K562 (cell line): ENCODE measurements around the gene TUBB4B. TPM values are rescaled to one million over a fixed set of nuclear protein-coding genes. Genes with fewer than 3 reads are reported as not detected.

Experiments used
- ATF1 ChIP-seq, 2 experiments: fragments of 450-650 bp in 1 of 2; IDR thresholded peaks; 2 replicates each; pipeline ENCODE4 v1.6.1; 2016; ENCODE audit warnings: missing compliant biosample characterization in 1 of 2, missing genetic modification characterization in 1 of 2
- BDP1 ChIP-seq: IDR thresholded peaks from 3 replicates; pipeline ENCODE4 v1.6.1; 2011; ENCODE audit not compliant: insufficient read length, insufficient read depth
- BMI1 ChIP-seq: fragments of 150-350 bp; IDR thresholded peaks from 2 replicates; pipeline ENCODE4 v1.6.1; 2014; ENCODE audit warnings: low read length
- DIDO1 ChIP-seq: fragments of 450-650 bp; IDR thresholded peaks from 2 replicates; pipeline ENCODE4 v1.6.1; 2016; ENCODE audit warnings: low read depth, missing biosample characterization, missing genetic modification characterization
- ESRRA ChIP-seq: fragments of 450-650 bp; IDR thresholded peaks from 2 replicates; pipeline ENCODE4 v1.6.1; 2014; ENCODE audit warnings: low read depth, mild to moderate bottlenecking, moderate library complexity, borderline replicate concordance
- HDAC1 ChIP-seq, 2 experiments: fragments of 450-650 bp; IDR thresholded peaks; 2 replicates each; pipeline ENCODE4 v1.6.1; 2016 to 2017; ENCODE audit warnings: inconsistent platforms in 1 of 2, mild to moderate bottlenecking in 1 of 2, moderate library complexity in 1 of 2
- JUND ChIP-seq, 2 experiments: IDR thresholded peaks; 2 replicates in 1 of 2; 3 replicates in 1 of 2; pipeline ENCODE4 v1.6.1; 2011; ENCODE audit warnings: borderline replicate concordance in 2 of 2, low read depth in 2 of 2, low read length in 2 of 2, improper control_type of control experiment in 1 of 2, missing biosample characterization in 1 of 2, missing genetic modification characterization in 1 of 2, missing genetic modification reagents in 1 of 2
- MAZ ChIP-seq, 2 experiments: fragments of 450-650 bp in 1 of 2; sonication (generic) in 1 of 2; formaldehyde crosslinking; IDR thresholded peaks in 1 of 2; conservative IDR thresholded peaks in 1 of 2; 2 replicates each; pipeline versions ENCODE4 v1.4.0 to v1.5.0; 2020; ENCODE audit warnings: mild to moderate bottlenecking in 1 of 2, missing genetic modification reagents in 1 of 2
- MECOM ChIP-seq: fragments of 250-450 bp; sonication (Bioruptor Pico); IDR thresholded peaks from 2 replicates; pipeline ENCODE4 v1.8.0; 2022; ENCODE audit warnings: inconsistent platforms
- NCOA2 ChIP-seq, 2 experiments: fragments of 450-650 bp; IDR thresholded peaks; 2 replicates each; pipeline ENCODE4 v1.6.1; 2018; ENCODE audit warnings: mild to moderate bottlenecking in 2 of 2, moderate library complexity in 1 of 2; ENCODE audit not compliant: partially characterized antibody in 2 of 2
- NFATC3 ChIP-seq: fragments of 450-650 bp; IDR thresholded peaks from 2 replicates; pipeline ENCODE4 v1.6.1; 2017; ENCODE audit warnings: mild to moderate bottlenecking
- POLR2H ChIP-seq: IDR thresholded peaks from 2 replicates; pipeline ENCODE4 v1.6.1; 2016; ENCODE audit warnings: missing genetic modification characterization, low read depth, mild to moderate bottlenecking, control low read depth, missing compliant biosample characterization, moderate library complexity
- RBBP5 ChIP-seq: fragments of 200-600 bp; sonication (generic); IDR thresholded peaks from 2 replicates; pipeline ENCODE4 v1.6.1; 2012; ENCODE audit warnings: borderline replicate concordance, mild to moderate bottlenecking, low read length, control low read depth, inconsistent platforms; ENCODE audit not compliant: insufficient read depth, poor library complexity, severe bottlenecking
- RBM22 ChIP-seq: fragments of 200-400 bp; formaldehyde crosslinking; IDR thresholded peaks from 2 replicates; pipeline ENCODE4 v1.6.1; 2018; ENCODE audit warnings: low read length, low read depth; ENCODE audit not compliant: poor library complexity, severe bottlenecking
- RBM39 ChIP-seq: fragments of 200-400 bp; formaldehyde crosslinking; optimal IDR thresholded peaks from 2 replicates; pipeline ENCODE3; 2018; ENCODE audit warnings: low read depth, low read length
- SIN3A ChIP-seq, 2 experiments: fragments of 150-350 bp in 1 of 2; IDR thresholded peaks; 2 replicates each; pipeline ENCODE4 v1.6.1; 2011 to 2016; ENCODE audit warnings: borderline replicate concordance in 2 of 2, low read depth in 2 of 2, low read length in 2 of 2, mild to moderate bottlenecking in 2 of 2, moderate library complexity in 2 of 2; ENCODE audit not compliant: control insufficient read depth in 1 of 2
- SNRNP70 ChIP-seq: fragments of 200-400 bp; formaldehyde crosslinking; optimal IDR thresholded peaks from 2 replicates; pipeline ENCODE3; 2017; ENCODE audit warnings: low read depth, low read length
- THAP12 ChIP-seq: fragments of 250-450 bp; sonication (Bioruptor Pico); IDR thresholded peaks from 2 replicates; pipeline ENCODE4 v1.9.0; 2021; ENCODE audit warnings: mild to moderate bottlenecking, inconsistent platforms
- U2AF1 ChIP-seq: fragments of 200-400 bp; formaldehyde crosslinking; optimal IDR thresholded peaks from 2 replicates; pipeline ENCODE3; 2017; ENCODE audit warnings: mild to moderate bottlenecking, low read depth, low read length, moderate library complexity
- ZFX ChIP-seq: sonication (generic); formaldehyde crosslinking; IDR thresholded peaks from 2 replicates; pipeline ENCODE4 v1.8.0; 2022; ENCODE audit warnings: mild to moderate bottlenecking, missing genetic modification reagents, moderate library complexity
- polyA plus RNA-seq, 8 experiments: library from polyadenylated mRNA; depleted of rRNA in 4 of 8; stranded (reverse) in 5 of 8; unstranded in 3 of 8; fragments of >200 nt; fragmentation: Nextera tagmentation in 2 of 8; fragmentation: Illumina TruSeq in 1 of 8; extraction: Ambion mirVana in 2 of 8; extraction: Trizol in 1 of 8; gene quantifications; 2 replicates each; pipeline versions ENCODE4 v1.2.1 to v1.2.3, GENCODE V29; 2011 to 2014; ENCODE audit warnings: inconsistent platforms in 1 of 8, missing spikeins in 1 of 8
- total RNA-seq, 7 experiments: library from RNA; depleted of rRNA in 6 of 7; stranded (reverse); fragments of >200 nt in 6 of 7; fragmentation: Illumina TruSeq in 2 of 7; extraction: Trizol in 2 of 7; gene quantifications; 2 replicates each; pipeline versions ENCODE4 v1.2.1 to v1.2.3, GENCODE V29; 2011 to 2021; ENCODE audit warnings: low replicate concordance in 1 of 7

The TUBB4B gene
- total and polyA plus RNA-seq, 9 of the 15 experiments (the other 6 are each of a cell fraction or from before 2014, with no cell fraction given), result 24.1 to 443 (median 268) TPM

DNA sequence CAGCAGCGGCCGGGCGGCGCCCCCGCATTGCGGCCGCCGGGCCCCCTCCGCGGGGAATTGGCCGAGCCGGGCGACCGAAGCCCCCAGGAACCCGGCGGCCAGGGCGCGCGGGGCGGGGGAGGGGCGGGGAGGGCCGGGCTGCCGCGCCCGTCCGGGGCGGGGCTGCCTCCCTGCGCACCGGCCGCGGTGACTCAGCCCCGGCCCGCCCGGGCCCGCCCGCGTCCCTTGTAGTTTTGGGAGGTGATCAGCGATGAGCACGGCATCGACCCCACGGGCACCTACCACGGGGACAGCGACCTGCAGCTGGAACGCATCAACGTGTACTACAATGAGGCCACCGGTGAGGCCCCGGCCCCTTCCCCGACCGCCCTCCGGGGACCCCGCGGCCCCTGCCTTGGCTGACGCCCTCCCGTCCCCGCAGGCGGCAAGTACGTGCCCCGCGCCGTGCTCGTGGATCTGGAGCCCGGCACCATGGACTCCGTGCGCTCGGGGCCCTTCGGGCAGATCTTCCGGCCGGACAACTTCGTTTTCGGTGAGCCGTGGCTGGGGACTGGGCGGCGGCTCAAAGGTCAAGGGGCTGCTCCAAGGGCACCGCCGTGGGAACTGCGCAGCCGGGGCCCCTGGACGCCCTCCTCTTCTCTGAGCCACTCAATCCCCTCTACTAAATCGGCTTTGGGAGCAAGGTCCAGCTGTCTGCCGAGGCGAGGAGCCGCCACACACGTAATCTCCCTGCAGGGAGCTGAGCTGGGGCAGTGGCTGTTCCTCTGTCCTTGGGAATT lies 592 bp downstream of the TUBB4B start (continued):
- TF ChIP-seq RBBP5 (peak; percentile 62), NCOA2 (IDR thresholded peaks at IDR 0.05; ENCODE audit: partially characterized antibody in 2 of 2) (no peak), ZFX (CRISPR knock-in tag) (peak; percentile 43; the same call in 1 of the 2 replicates), POLR2H (tag) (peak; percentile 91; the same call in 1 of the 2 replicates), ATF1 (CRISPR knock-in tag; IDR thresholded peaks at IDR 0.05) (no peak), ATF1 (tag; IDR thresholded peaks at IDR 0.05) (no peak), RBM22 (peak; percentile 94), SNRNP70 (peak; percentile 20), DIDO1 (tag) (no peak), MAZ (CRISPR knock-in tag; conservative IDR thresholded peaks at IDR 0.05 in 1 of 2, IDR thresholded peaks at IDR 0.05 in 1 of 2) (0 out of 4 replicates have a peak, but pooled peaks of 1 of the 2 experiments have one; percentile 28), BMI1 (no peak), NFATC3 (no peak), BDP1 (no peak), HDAC1 (IDR thresholded peaks at IDR 0.05) (peak in 1 of 2 experiments; percentile 41; a peak in 2 of 4 replicates), ESRRA (peak; percentile 56), MECOM (CRISPR knock-in tag) (no peak), U2AF1 (peak; percentile 71), THAP12 (0 out of 2 replicates have a peak, but pooled peaks have one; percentile 63), RBM39 (peak; percentile 11), JUND (IDR thresholded peaks at IDR 0.05; ENCODE audit: borderline replicate concordance, low read depth, low read length) (peak; percentile 76), JUND (tag; IDR thresholded peaks at IDR 0.05; ENCODE audit: borderline replicate concordance, low read depth, low read length) (peak; percentile 30; the same call in 1 of the 3 replicates), SIN3A (IDR thresholded peaks at IDR 0.05; ENCODE audit: borderline replicate concordance in 2 of 2, control insufficient read depth in 1 of 2, low read depth in 2 of 2, low read length in 2 of 2) (peak; percentile 43 to 75; a peak in 2 of 4 replicates)
